K562 (cell line): Measurements from ENCODE around the gene NEU1. TPM values are rescaled to one million over a fixed set of nuclear protein-coding genes. Genes with fewer than 3 reads are reported as not detected.

Experiments
- ATF6 ChIP-seq: sonication (generic); formaldehyde crosslinking; IDR thresholded peaks from 2 replicates; pipeline ENCODE4 v1.4.0; 2020; ENCODE audit warnings: mild to moderate bottlenecking, missing genetic modification reagents
- BACH1 ChIP-seq: fragments of 200-800 bp; sonication (Bioruptor generic); IDR thresholded peaks from 2 replicates; pipeline ENCODE4 v1.6.1; 2016; ENCODE audit warnings: missing genetic modification characterization, missing compliant biosample characterization
- CBX5 ChIP-seq: IDR thresholded peaks from 2 replicates; pipeline ENCODE4 v1.6.1; 2014; ENCODE audit warnings: low read depth, borderline replicate concordance
- ELF1 ChIP-seq: fragments of 200-800 bp; sonication (Bioruptor generic); IDR thresholded peaks from 2 replicates; pipeline ENCODE4 v1.6.1; 2016; ENCODE audit warnings: missing genetic modification characterization, missing compliant biosample characterization
- ERF ChIP-seq: fragments of 450-650 bp; formaldehyde crosslinking; IDR thresholded peaks from 2 replicates; pipeline ENCODE4 v1.4.0; 2020; ENCODE audit warnings: mild to moderate bottlenecking, mixed read lengths
- GMEB1 ChIP-seq: fragments of 250-450 bp; sonication (Bioruptor Pico); IDR thresholded peaks from 2 replicates; pipeline ENCODE4 v1.4.0; 2020; ENCODE audit warnings: mild to moderate bottlenecking
- ID3 ChIP-seq, 2 experiments: fragments of 250-450 bp in 1 of 2; fragments of 450-650 bp in 1 of 2; sonication (Bioruptor Pico) in 1 of 2; IDR thresholded peaks; 2 replicates each; pipeline versions ENCODE4 v1.6.1 to v1.8.0; 2016 to 2021; ENCODE audit warnings: mild to moderate bottlenecking in 2 of 2, moderate library complexity in 2 of 2, missing compliant biosample characterization in 1 of 2, missing genetic modification characterization in 1 of 2
- LEF1 ChIP-seq: fragments of 450-650 bp; IDR thresholded peaks from 2 replicates; pipeline ENCODE4 v1.6.1; 2016; ENCODE audit warnings: mild to moderate bottlenecking
- MCM2 ChIP-seq: fragments of 450-650 bp; IDR thresholded peaks from 2 replicates; pipeline ENCODE4 v1.6.1; 2017; ENCODE audit warnings: low read depth, mild to moderate bottlenecking
- MEF2A ChIP-seq: IDR thresholded peaks from 2 replicates; pipeline ENCODE4 v1.6.1; 2011; ENCODE audit warnings: low read depth, mild to moderate bottlenecking, low read length, moderate library complexity; ENCODE audit not compliant: control insufficient read depth
- MLLT1 ChIP-seq, 2 experiments: fragments of 450-650 bp; IDR thresholded peaks; 2 replicates each; pipeline ENCODE4 v1.6.1; 2016
- NBN ChIP-seq: fragments of 450-650 bp; IDR thresholded peaks from 2 replicates; pipeline ENCODE4 v1.6.1; 2016; ENCODE audit warnings: low read depth, mild to moderate bottlenecking
- OTX1 ChIP-seq: fragments of 450-650 bp; formaldehyde crosslinking; IDR thresholded peaks from 2 replicates; pipeline ENCODE4 v1.4.0; 2022; ENCODE audit warnings: mild to moderate bottlenecking
- RBFOX2 ChIP-seq: fragments of 200-400 bp; formaldehyde crosslinking; IDR thresholded peaks from 2 replicates; pipeline ENCODE4 v1.6.1; 2017; ENCODE audit warnings: low read depth, mild to moderate bottlenecking, low read length, moderate library complexity
- RNF219 ChIP-seq: fragments of 250-450 bp; sonication (Bioruptor Pico); IDR thresholded peaks from 2 replicates; pipeline ENCODE4 v1.5.0; 2022; ENCODE audit warnings: mild to moderate bottlenecking
- SAFB2 ChIP-seq: fragments of 200-400 bp; formaldehyde crosslinking; IDR thresholded peaks from 2 replicates; pipeline ENCODE4 v1.6.1; 2018; ENCODE audit warnings: borderline replicate concordance, low read length, low read depth, moderate library complexity; ENCODE audit not compliant: severe bottlenecking
- SIN3B ChIP-seq: fragments of 450-650 bp; IDR thresholded peaks from 2 replicates; pipeline ENCODE4 v1.6.1; 2017; ENCODE audit warnings: low read depth, mild to moderate bottlenecking, moderate library complexity
- TOE1 ChIP-seq, 2 experiments: fragments of 450-650 bp in 1 of 2; sonication (generic) in 1 of 2; formaldehyde crosslinking in 1 of 2; IDR thresholded peaks; 2 replicates each; pipeline versions ENCODE4 v1.7.1 to v1.8.0; 2016 to 2022; ENCODE audit warnings: borderline replicate concordance in 2 of 2, mild to moderate bottlenecking in 2 of 2, antibody characterized with exemption in 1 of 2, inconsistent platforms in 1 of 2, low read depth in 1 of 2, missing genetic modification reagents in 1 of 2, moderate library complexity in 1 of 2
- ZBTB1 ChIP-seq: sonication (generic); formaldehyde crosslinking; IDR thresholded peaks from 2 replicates; pipeline ENCODE4 v1.8.1; 2023; ENCODE audit warnings: missing genetic modification reagents, low read depth, mild to moderate bottlenecking, borderline replicate concordance
- ZNF75A ChIP-seq: fragments of 450-650 bp; formaldehyde crosslinking; IDR thresholded peaks from 2 replicates; pipeline ENCODE4 v1.4.0; 2020; ENCODE audit warnings: mild to moderate bottlenecking
- ZNF764 ChIP-seq: fragments of 250-450 bp; sonication (Bioruptor Pico); IDR thresholded peaks from 2 replicates; pipeline ENCODE4 v1.4.0; 2020; ENCODE audit warnings: low read depth, mild to moderate bottlenecking, moderate library complexity
- polyA plus RNA-seq, 8 experiments: library from polyadenylated mRNA; depleted of rRNA in 4 of 8; stranded (reverse) in 5 of 8; unstranded in 3 of 8; fragments of >200 nt; fragmentation: Nextera tagmentation in 2 of 8; fragmentation: Illumina TruSeq in 1 of 8; extraction: Ambion mirVana in 2 of 8; extraction: Trizol in 1 of 8; gene quantifications; 2 replicates each; pipeline versions ENCODE4 v1.2.1 to v1.2.3, GENCODE V29; 2011 to 2014; ENCODE audit warnings: inconsistent platforms in 1 of 8, missing spikeins in 1 of 8
- total RNA-seq, 7 experiments: library from RNA; depleted of rRNA in 6 of 7; stranded (reverse); fragments of >200 nt in 6 of 7; fragmentation: Illumina TruSeq in 2 of 7; extraction: Trizol in 2 of 7; gene quantifications; 2 replicates each; pipeline versions ENCODE4 v1.2.1 to v1.2.3, GENCODE V29; 2011 to 2021; ENCODE audit warnings: low replicate concordance in 1 of 7

The NEU1 gene
- total and polyA plus RNA-seq, 9 of the 15 experiments (the other 6 are each of a cell fraction or from before 2014, with no cell fraction given): 14.8 to 67.8 (median 51.0) TPM

GRCh38 chr6:31861919-31862343 is 690 bp downstream of the NEU1 start (continued):
- TF ChIP-seq GMEB1 (CRISPR knock-in tag): 0 out of 2 replicates have a peak, but pooled peaks have one; percentile 32
- TF ChIP-seq MLLT1 (IDR thresholded peaks at IDR 0.05): peak in 1 of 2 experiments; percentile 50; a peak in 2 of 4 replicates
- TF ChIP-seq RBFOX2: no peak
- no peak for TF ChIP-seq SAFB2
- TF ChIP-seq ID3 (CRISPR knock-in tag; IDR thresholded peaks at IDR 0.05): no peak
- no peak for TF ChIP-seq ID3 (tag; IDR thresholded peaks at IDR 0.05)
- no peak for TF ChIP-seq BACH1
- no peak for TF ChIP-seq RNF219 (CRISPR knock-in tag)
- no peak for TF ChIP-seq ELF1
- TF ChIP-seq TOE1 (IDR thresholded peaks at IDR 0.05; ENCODE audit: borderline replicate concordance): no peak
- 0 out of 2 replicates have a peak, but pooled peaks have one; percentile 19 for TF ChIP-seq TOE1 (CRISPR knock-in tag; IDR thresholded peaks at IDR 0.05; ENCODE audit: borderline replicate concordance, low read depth)
- TF ChIP-seq NBN: no peak
- peak; percentile 30; the same call in 1 of the 2 replicates for TF ChIP-seq OTX1 (CRISPR knock-in tag)
- TF ChIP-seq CBX5: no peak
- TF ChIP-seq ATF6 (CRISPR knock-in tag): no peak
- no peak for TF ChIP-seq SIN3B
- TF ChIP-seq ZNF75A (CRISPR knock-in tag): no peak
- TF ChIP-seq ERF (CRISPR knock-in tag): peak; percentile 12; the same call in 1 of the 2 replicates
- no peak for TF ChIP-seq ZNF764 (CRISPR knock-in tag)
- no peak for TF ChIP-seq MEF2A
- TF ChIP-seq ZBTB1: no peak
- no peak for TF ChIP-seq LEF1
- no peak for TF ChIP-seq MCM2
